GM19397 (cell line): Measurements from ENCODE around the gene KDM3B.
"Not testable (repeated sequence)": the region's sequence is repeated elsewhere in the genome, so short reads cannot be mapped to it uniquely, and the experiment has no call there.

Experiments used
- ATAC-seq: cut with Tn5 transposase; IDR thresholded peaks from one replicate; pipeline ENCODE4 v1.9.1; 2021; ENCODE audit warnings: mild to moderate bottlenecking, moderate library complexity; ENCODE audit not compliant: unreplicated experiment

Gene KDM3B

GRCh38 chr5:138465261-138466124 is 113.0 kb downstream of the KDM3B start, which contains the start of gene EGR1:
EGR1 (plus strand) TSS chr5:138465479; CDS start chr5:138465762, 283 bp downstream.
- peak; percentile 49 for ATAC-seq

- ATAC-seq: no peak
These were observed 113.8 kb downstream of the KDM3B start for GRCh38 chr5:138466125-138466899.

- no peak for ATAC-seq
These were observed 114.6 kb downstream of the KDM3B start for GRCh38 chr5:138466900-138467710.

- ATAC-seq: no peak
These were observed 115.2 kb downstream of the KDM3B start for GRCh38 chr5:138467711-138468132.

GRCh38 chr5:138468133-138468965 is 115.9 kb downstream of the KDM3B start:
- no peak for ATAC-seq

- ATAC-seq: no peak
These were observed 116.6 kb downstream of the KDM3B start for GRCh38 chr5:138468966-138469539.

- no peak for ATAC-seq
These were observed 117.2 kb downstream of the KDM3B start for GRCh38 chr5:138469540-138470321.

- no peak for ATAC-seq
These were observed 118.0 kb downstream of the KDM3B start for GRCh38 chr5:138470322-138471051.

- no peak for ATAC-seq
These were observed 118.5 kb downstream of the KDM3B start for GRCh38 chr5:138471052-138471361.

- ATAC-seq: no peak
These were observed 119.9 kb downstream of the KDM3B start for GRCh38 chr5:138472353-138472752.

- ATAC-seq: not testable (repeated sequence)
These were observed 120.7 kb downstream of the KDM3B start for GRCh38 chr5:138473151-138473550.

- no peak for ATAC-seq
These were observed 124.4 kb downstream of the KDM3B start for GRCh38 chr5:138476918-138477317.

GRCh38 chr5:138482638-138483037 is 130.2 kb downstream of the KDM3B start:
- ATAC-seq: no peak
